Tibial nerve (tissue), 3 donors: ENCODE measurements around the gene TIMM21.

Experiments used
- POLR2A ChIP-seq, 2 donors: fragments of 450-650 bp; IDR thresholded peaks; one replicate each; pipeline ENCODE4 v1.6.1; 2017; ENCODE audit warnings: antibody characterized with exemption in 2 of 2, mild to moderate bottlenecking in 2 of 2, moderate library complexity in 2 of 2
- TF ChIP-seq, protein P1 (sequence below), 5 experiments: fragments of 200-600 bp in 3 of 5; fragments of 450-650 bp in 2 of 5; sonication (generic) in 3 of 5; IDR thresholded peaks; one replicate each; pipeline ENCODE4 v1.5.1; 2016 to 2019; ENCODE audit warnings: antibody characterized with exemption in 5 of 5, mild to moderate bottlenecking in 3 of 5, moderate library complexity in 2 of 5

DNA sequence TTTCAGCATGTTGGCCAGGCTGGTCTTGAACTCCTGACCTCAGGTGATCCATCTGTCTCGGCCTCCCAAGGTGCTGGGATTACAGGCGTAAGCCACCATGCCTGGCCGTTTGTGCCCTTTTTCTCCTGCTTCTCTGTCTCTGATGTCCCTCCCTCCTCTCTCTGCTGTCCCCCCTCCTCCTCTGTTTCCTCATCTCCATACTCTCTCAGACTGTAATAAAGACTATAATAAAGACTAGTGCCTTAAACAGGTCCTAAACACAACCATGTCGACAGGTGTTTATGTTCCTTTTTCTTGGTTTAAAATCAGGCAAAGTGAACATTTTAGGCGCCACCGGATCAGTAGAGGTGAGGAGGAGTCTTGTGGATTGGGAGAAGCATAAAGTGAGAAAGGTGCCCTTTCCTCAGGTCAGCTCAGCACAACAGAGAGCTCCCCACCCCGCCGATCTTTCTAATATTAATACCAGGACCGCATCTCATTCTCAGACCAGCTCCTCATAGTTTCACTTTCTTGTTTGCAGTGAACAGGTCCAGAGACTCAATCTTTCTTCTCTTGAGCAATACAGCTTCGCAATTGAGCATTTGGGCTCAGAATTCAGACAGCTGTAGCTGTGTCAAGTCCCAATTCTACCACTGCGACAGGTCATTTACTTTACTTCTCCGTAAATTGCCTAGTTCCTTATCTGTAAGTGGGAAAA lies 23.7 kb downstream of the TIMM21 start:
- TF ChIP-seq, protein P1, sequence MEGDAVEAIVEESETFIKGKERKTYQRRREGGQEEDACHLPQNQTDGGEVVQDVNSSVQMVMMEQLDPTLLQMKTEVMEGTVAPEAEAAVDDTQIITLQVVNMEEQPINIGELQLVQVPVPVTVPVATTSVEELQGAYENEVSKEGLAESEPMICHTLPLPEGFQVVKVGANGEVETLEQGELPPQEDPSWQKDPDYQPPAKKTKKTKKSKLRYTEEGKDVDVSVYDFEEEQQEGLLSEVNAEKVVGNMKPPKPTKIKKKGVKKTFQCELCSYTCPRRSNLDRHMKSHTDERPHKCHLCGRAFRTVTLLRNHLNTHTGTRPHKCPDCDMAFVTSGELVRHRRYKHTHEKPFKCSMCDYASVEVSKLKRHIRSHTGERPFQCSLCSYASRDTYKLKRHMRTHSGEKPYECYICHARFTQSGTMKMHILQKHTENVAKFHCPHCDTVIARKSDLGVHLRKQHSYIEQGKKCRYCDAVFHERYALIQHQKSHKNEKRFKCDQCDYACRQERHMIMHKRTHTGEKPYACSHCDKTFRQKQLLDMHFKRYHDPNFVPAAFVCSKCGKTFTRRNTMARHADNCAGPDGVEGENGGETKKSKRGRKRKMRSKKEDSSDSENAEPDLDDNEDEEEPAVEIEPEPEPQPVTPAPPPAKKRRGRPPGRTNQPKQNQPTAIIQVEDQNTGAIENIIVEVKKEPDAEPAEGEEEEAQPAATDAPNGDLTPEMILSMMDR (IDR thresholded peaks at IDR 0.05), result no peak
- TF ChIP-seq POLR2A (IDR thresholded peaks at IDR 0.05), result no peak
